ENCODE data around the gene SEC61B.

GRCh38 chr9:99222416-99223270, 561 bp downstream of the SEC61B start:
- TF ChIP-seq CTCF (IDR thresholded peaks at IDR 0.05) (no peak), POLR2A (IDR thresholded peaks at IDR 0.05) (no peak)

All from uterus (tissue), 2 donors.